Neural progenitor cell (in vitro differentiated cells): ENCODE data around the gene ZBTB43. TPM values are rescaled to one million over a fixed set of nuclear protein-coding genes. Genes with fewer than 3 reads are reported as not detected.

Source experiments
- DNase-seq: peaks from one replicate; pipeline ENCODE4 v3.0.0-alpha.2; 2016; ENCODE audit warnings: low spot score
- H2AFZ ChIP-seq: fragments of 200-600 bp; sonication (generic); replicated peaks from 2 replicates; pipeline ENCODE4 v1.6.1; 2016; ENCODE audit warnings: antibody characterized with exemption
- H3F3A ChIP-seq: fragments of 200-600 bp; sonication (generic); 2 replicates; pipeline ENCODE4 v1.6.1; 2016; ENCODE audit warnings: antibody characterized with exemption, low read depth
- H3K27ac ChIP-seq: fragments of 200-600 bp; sonication (generic); 2 replicates; pipeline ENCODE4 v1.5.1; 2016; ENCODE audit warnings: mild to moderate bottlenecking
- H3K27me3 ChIP-seq: fragments of 200-600 bp; sonication (generic); 2 replicates; pipeline ENCODE4 v1.6.1; 2016; ENCODE audit warnings: mild to moderate bottlenecking, moderate library complexity
- H3K36me3 ChIP-seq: fragments of 200-600 bp; sonication (generic); 2 replicates; pipeline ENCODE4 v1.5.1; 2016
- H3K4me1 ChIP-seq: fragments of 200-600 bp; sonication (generic); 2 replicates; pipeline ENCODE4 v1.6.1; 2016; ENCODE audit warnings: mixed run types
- H3K4me2 ChIP-seq: fragments of 200-600 bp; sonication (generic); 2 replicates; pipeline ENCODE4 v1.6.1; 2016
- H3K4me3 ChIP-seq: fragments of 200-600 bp; sonication (generic); 2 replicates; pipeline ENCODE4 v1.5.1; 2016
- H3K79me2 ChIP-seq: fragments of 200-600 bp; sonication (generic); 2 replicates; pipeline ENCODE4 v1.6.1; 2016; ENCODE audit warnings: low read depth
- H3K9ac ChIP-seq: fragments of 200-600 bp; sonication (generic); 2 replicates; pipeline ENCODE4 v1.6.1; 2016
- H3K9me3 ChIP-seq: fragments of 200-600 bp; sonication (generic); 2 replicates; pipeline ENCODE4 v1.5.1; 2016; ENCODE audit warnings: low read depth
- H4K20me1 ChIP-seq: fragments of 200-600 bp; sonication (generic); 2 replicates; pipeline ENCODE4 v1.6.1; 2016; ENCODE audit warnings: low read depth
- H3K27ac Mint-ChIP-seq: 3 replicates; pipeline ENCODE4 v1.8.0; 2021; ENCODE audit warnings: mixed read lengths
- H3K27me3 Mint-ChIP-seq: 2 replicates; pipeline ENCODE4 v1.8.0; 2022; ENCODE audit warnings: low read depth, mild to moderate bottlenecking, inconsistent platforms, moderate library complexity, mixed read lengths; ENCODE audit not compliant: insufficient read depth
- H3K36me3 Mint-ChIP-seq: 3 replicates; pipeline ENCODE4 v1.8.0; 2021; ENCODE audit warnings: mixed read lengths
- H3K4me1 Mint-ChIP-seq: 3 replicates; pipeline ENCODE4 v1.8.0; 2021; ENCODE audit warnings: mixed read lengths
- H3K4me3 Mint-ChIP-seq: 3 replicates; pipeline ENCODE4 v1.8.0; 2021; ENCODE audit warnings: mild to moderate bottlenecking, moderate library complexity, mixed read lengths
- H3K9me3 Mint-ChIP-seq: 3 replicates; pipeline ENCODE4 v1.8.0; 2020; ENCODE audit warnings: mixed read lengths
- CTCF ChIP-seq: fragments of 200-600 bp; sonication (generic); IDR thresholded peaks from 2 replicates; pipeline ENCODE4 v1.5.1; 2017; ENCODE audit warnings: antibody characterized with exemption, mild to moderate bottlenecking
- EZH2 ChIP-seq: fragments of 200-600 bp; sonication (generic); IDR thresholded peaks from 2 replicates; pipeline ENCODE4 v1.6.1; 2017; ENCODE audit warnings: antibody characterized with exemption, mild to moderate bottlenecking, moderate library complexity
- EZH2phosphoT487 ChIP-seq: fragments of 200-600 bp; sonication (generic); IDR thresholded peaks from 2 replicates; pipeline ENCODE4 v1.6.1; 2017; ENCODE audit warnings: antibody characterized with exemption
- total RNA-seq: library from RNA; depleted of rRNA; stranded (reverse); fragments of >200 nt; gene quantifications from 2 replicates; pipeline ENCODE4 v1.2.3, GENCODE V29; 2015; ENCODE audit warnings: low replicate concordance

The ZBTB43 gene
- total RNA-seq, 1 donor from 2014 or later: 10.0 TPM

GRCh38 chr9:126756876-126757415, 47.9 kb upstream of the ZBTB43 start:
- H3K36me3 ChIP-seq: no peaks in the 10 kb centered on the region
- no peaks in the 10 kb centered on the region for H4K20me1 ChIP-seq
- H3K36me3 Mint-ChIP-seq: no peaks in the 10 kb centered on the region
- H3K27ac ChIP-seq: no peak overlapping the region
- no peak for DNase-seq
- H3K4me3 Mint-ChIP-seq: no peak overlapping the region
- no peaks in the 10 kb centered on the region for H3K27me3 Mint-ChIP-seq
- peaks cover 12% of the 10 kb centered on the region for H3K4me1 Mint-ChIP-seq
- H3K9me3 Mint-ChIP-seq: no peaks in the 10 kb centered on the region
- H3K4me3 ChIP-seq: no peak overlapping the region
- no peaks in the 10 kb centered on the region for H3K79me2 ChIP-seq
- H3K27ac Mint-ChIP-seq: no peak overlapping the region
- no peak overlapping the region for H3K9ac ChIP-seq
- H3F3A ChIP-seq: no peaks in the 10 kb centered on the region
- no peaks in the 10 kb centered on the region for H3K9me3 ChIP-seq
- H3K4me2 ChIP-seq: no peak overlapping the region
- TF ChIP-seq EZH2: no peak
- no peak for TF ChIP-seq CTCF
- TF ChIP-seq EZH2phosphoT487: no peak
- no peak overlapping the region for H2AFZ ChIP-seq
- H3K27me3 ChIP-seq: no peaks in the 10 kb centered on the region
- no peaks in the 10 kb centered on the region for H3K4me1 ChIP-seq

- H3K4me2 ChIP-seq: no peak overlapping the region
- peaks cover 12% of the 10 kb centered on the region for H3K4me1 Mint-ChIP-seq
- no peaks in the 10 kb centered on the region for H3K9me3 ChIP-seq
- H3K27ac Mint-ChIP-seq: no peak overlapping the region
- no peak overlapping the region for H3K9ac ChIP-seq
- no peak overlapping the region for H2AFZ ChIP-seq
- no peaks in the 10 kb centered on the region for H3K9me3 Mint-ChIP-seq
- no peaks in the 10 kb centered on the region for H4K20me1 ChIP-seq
- DNase-seq: no peak
- H3K27me3 ChIP-seq: no peaks in the 10 kb centered on the region
- H3F3A ChIP-seq: no peaks in the 10 kb centered on the region
- no peaks in the 10 kb centered on the region for H3K36me3 Mint-ChIP-seq
- no peaks in the 10 kb centered on the region for H3K27me3 Mint-ChIP-seq
- TF ChIP-seq EZH2 (no peak), CTCF (no peak), EZH2phosphoT487 (no peak)
- no peak overlapping the region for H3K4me3 ChIP-seq
- H3K27ac ChIP-seq: no peak overlapping the region
- H3K79me2 ChIP-seq: no peaks in the 10 kb centered on the region
- H3K4me1 ChIP-seq: no peaks in the 10 kb centered on the region
- H3K36me3 ChIP-seq: no peaks in the 10 kb centered on the region
- H3K4me3 Mint-ChIP-seq: no peak overlapping the region
Measured at GRCh38 chr9:126758916-126759585, 45.8 kb upstream of the ZBTB43 start.

- Histone ChIP-seq H3K27me3 (no peaks in the 10 kb centered on the region), H3K4me2 (no peak overlapping the region), H3K9me3 (no peaks in the 10 kb centered on the region), H3K27ac (no peak overlapping the region), H3K4me1 (no peaks in the 10 kb centered on the region), H3K9ac (no peak overlapping the region), H3K36me3 (no peaks in the 10 kb centered on the region), H4K20me1 (no peaks in the 10 kb centered on the region), H3K79me2 (no peaks in the 10 kb centered on the region), H3F3A (no peaks in the 10 kb centered on the region), H2AFZ (no peak overlapping the region), H3K4me3 (no peak overlapping the region)
- DNase-seq: no peak
- H3K4me1 Mint-ChIP-seq: peaks cover 12% of the 10 kb centered on the region
- no peak overlapping the region for H3K4me3 Mint-ChIP-seq
- no peak overlapping the region for H3K27ac Mint-ChIP-seq
- H3K27me3 Mint-ChIP-seq: no peaks in the 10 kb centered on the region
- H3K36me3 Mint-ChIP-seq: no peaks in the 10 kb centered on the region
- no peaks in the 10 kb centered on the region for H3K9me3 Mint-ChIP-seq
- TF ChIP-seq EZH2: no peak
- no peak for TF ChIP-seq EZH2phosphoT487
- no peak for TF ChIP-seq CTCF
Measured at GRCh38 chr9:126761274-126761673, 43.6 kb upstream of the ZBTB43 start.
